WTC11 (cell line): ENCODE data around the gene PPDPF. TPM values are rescaled to one million over a fixed set of nuclear protein-coding genes. Genes with fewer than 3 reads are reported as not detected.

Experiments used
- ATAC-seq: fragments of 200-7000 bp; cut with Tn5 transposase; 2 replicates; pipeline ENCODE4 v1.10.0; 2021; ENCODE audit warnings: mild to moderate bottlenecking, moderate library complexity
- CTCF ChIA-PET: fragments of 300-600 bp; sonication (Branson Sonifier 250); formaldehyde crosslinking; loops from one replicate; lab custom pipeline; 2021; ENCODE audit warnings: antibody characterized with exemption; lab: Charles Lee
- POLR2A ChIA-PET: fragments of 350-600 bp; sonication (Branson Sonifier 250); formaldehyde crosslinking; loops from one replicate; lab custom pipeline; 2021; ENCODE audit warnings: antibody characterized with exemption; lab: Charles Lee
- DNase-seq: peaks from one replicate; pipeline ENCODE4 v3.0.0; 2021; ENCODE audit warnings: low spot score
- H3K27ac Mint-ChIP-seq: 2 replicates; pipeline ENCODE4 v1.8.0; 2021; ENCODE audit warnings: mixed read lengths
- H3K27me3 Mint-ChIP-seq: 2 replicates; pipeline ENCODE4 v1.8.0; 2021; ENCODE audit warnings: low read depth, mild to moderate bottlenecking, moderate library complexity, mixed read lengths
- H3K36me3 Mint-ChIP-seq: 2 replicates; pipeline ENCODE4 v1.8.0; 2021; ENCODE audit warnings: mixed read lengths
- H3K4me1 Mint-ChIP-seq: 2 replicates; pipeline ENCODE4 v1.8.0; 2022; ENCODE audit warnings: mixed read lengths
- H3K4me3 Mint-ChIP-seq: 2 replicates; pipeline ENCODE4 v1.8.0; 2021; ENCODE audit warnings: mild to moderate bottlenecking, moderate library complexity, mixed read lengths
- H3K9me3 Mint-ChIP-seq: 2 replicates; pipeline ENCODE4 v1.8.0; 2021; ENCODE audit warnings: mixed read lengths
- E2F1 ChIP-seq: sonication (generic); formaldehyde crosslinking; IDR thresholded peaks from 2 replicates; pipeline ENCODE4 v1.8.0; 2022; ENCODE audit warnings: mild to moderate bottlenecking, missing genetic modification reagents
- ELF4 ChIP-seq: sonication (generic); formaldehyde crosslinking; IDR thresholded peaks from 2 replicates; pipeline ENCODE4 v1.8.1; 2022; ENCODE audit warnings: low read depth, mild to moderate bottlenecking, moderate library complexity, missing genetic modification reagents
- ETV6 ChIP-seq: sonication (generic); formaldehyde crosslinking; IDR thresholded peaks from 2 replicates; pipeline ENCODE4 v1.8.1; 2022; ENCODE audit warnings: mild to moderate bottlenecking, missing genetic modification reagents
- GRHL2 ChIP-seq: fragments of 250-450 bp; sonication (Bioruptor Pico); IDR thresholded peaks from 2 replicates; pipeline ENCODE4 v1.8.0; 2022; ENCODE audit warnings: mild to moderate bottlenecking, moderate library complexity; ENCODE audit not compliant: insufficient replicate concordance, severe bottlenecking
- SMAD3 ChIP-seq: sonication (generic); formaldehyde crosslinking; IDR thresholded peaks from 2 replicates; pipeline ENCODE4 v1.8.0; 2022; ENCODE audit warnings: missing genetic modification reagents, mild to moderate bottlenecking, borderline replicate concordance
- TEAD4 ChIP-seq: sonication (generic); formaldehyde crosslinking; IDR thresholded peaks from 2 replicates; pipeline ENCODE4 v1.8.0; 2022; ENCODE audit warnings: mild to moderate bottlenecking, missing genetic modification reagents
- ZNF219 ChIP-seq: sonication (generic); formaldehyde crosslinking; IDR thresholded peaks from 2 replicates; pipeline ENCODE4 v1.8.0; 2023; ENCODE audit warnings: missing genetic modification reagents, mild to moderate bottlenecking, borderline replicate concordance
- ZNF425 ChIP-seq: fragments of 250-450 bp; sonication (Bioruptor Pico); conservative IDR thresholded peaks from 2 replicates; pipeline ENCODE4 v1.9.0; 2021; ENCODE audit warnings: mild to moderate bottlenecking
- ZSCAN18 ChIP-seq: fragments of 250-450 bp; sonication (Bioruptor Pico); IDR thresholded peaks from 2 replicates; pipeline ENCODE4 v2.1.2; 2022; ENCODE audit warnings: mild to moderate bottlenecking, moderate library complexity
- total RNA-seq: library from RNA; stranded (reverse); gene quantifications from 3 replicates; pipeline ENCODE4 v1.2.3, GENCODE V29; 2021
- TF ChIP-seq, protein P1 (sequence below): sonication (generic); formaldehyde crosslinking; IDR thresholded peaks from 2 replicates; pipeline ENCODE4 v1.8.0; 2022; ENCODE audit warnings: missing genetic modification reagents
- TF ChIP-seq, protein P2 (sequence below): sonication (generic); formaldehyde crosslinking; IDR thresholded peaks from 2 replicates; pipeline ENCODE4 v1.8.1; 2022; ENCODE audit warnings: mild to moderate bottlenecking, moderate library complexity, missing genetic modification reagents
- TF ChIP-seq, protein P3 (sequence below): fragments of 250-450 bp; sonication (Bioruptor Pico); IDR thresholded peaks from 2 replicates; pipeline ENCODE4 v1.9.0; 2021; ENCODE audit warnings: mild to moderate bottlenecking
- TF ChIP-seq, protein P4 (sequence below): fragments of 250-450 bp; sonication (Bioruptor Pico); IDR thresholded peaks from 2 replicates; pipeline ENCODE4 v1.9.0; 2021; ENCODE audit warnings: mild to moderate bottlenecking, borderline replicate concordance
- TF ChIP-seq, protein P5 (sequence below): sonication (generic); formaldehyde crosslinking; IDR thresholded peaks from 2 replicates; pipeline ENCODE4 v1.8.1; 2022; ENCODE audit warnings: mild to moderate bottlenecking, missing genetic modification reagents, moderate library complexity, borderline replicate concordance

Gene PPDPF
- total RNA-seq, 1 experiment from 2014 or later = 170 TPM

DNA sequence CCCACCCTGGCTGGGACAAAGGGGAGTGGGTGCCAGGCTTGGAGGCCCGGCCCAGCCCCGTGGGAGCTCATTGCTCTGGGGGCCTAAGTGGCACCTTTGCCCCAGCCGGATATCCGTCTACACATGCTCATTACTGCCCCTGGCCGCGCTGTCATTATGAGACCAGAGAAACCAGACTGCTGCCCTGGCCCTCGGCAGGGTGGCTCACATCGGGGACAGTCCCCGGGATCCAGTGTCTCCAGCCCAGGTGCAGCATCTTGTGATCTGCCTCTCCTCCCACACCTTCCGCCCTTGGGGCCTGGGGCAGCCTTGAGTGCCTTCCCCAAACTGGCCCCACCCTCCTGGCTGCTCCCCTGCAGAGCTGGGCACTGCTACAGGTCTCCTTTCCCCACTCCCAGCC is 22.1 kb downstream of the PPDPF start:
- Mint-ChIP-seq H3K27me3 (no peaks in the 10 kb centered on the region), H3K4me3 (no peak overlapping the region), H3K9me3 (no peaks in the 10 kb centered on the region), H3K36me3 (no peaks in the 10 kb centered on the region), H3K27ac (no peak overlapping the region), H3K4me1 (0 out of 2 replicates have a peak, but pooled peaks cover 4% of the 10 kb centered on the region)
- DNase-seq (no peak), ATAC-seq (no peak)
- ChIA-PET POLR2A (no interaction called here), CTCF (interaction anchor here (1.7 kb wide), 1 partner anchor 99 kb away, joined by 5 read pairs; no protein-coding TSS in a partner anchor)
- TF ChIP-seq, protein P1, sequence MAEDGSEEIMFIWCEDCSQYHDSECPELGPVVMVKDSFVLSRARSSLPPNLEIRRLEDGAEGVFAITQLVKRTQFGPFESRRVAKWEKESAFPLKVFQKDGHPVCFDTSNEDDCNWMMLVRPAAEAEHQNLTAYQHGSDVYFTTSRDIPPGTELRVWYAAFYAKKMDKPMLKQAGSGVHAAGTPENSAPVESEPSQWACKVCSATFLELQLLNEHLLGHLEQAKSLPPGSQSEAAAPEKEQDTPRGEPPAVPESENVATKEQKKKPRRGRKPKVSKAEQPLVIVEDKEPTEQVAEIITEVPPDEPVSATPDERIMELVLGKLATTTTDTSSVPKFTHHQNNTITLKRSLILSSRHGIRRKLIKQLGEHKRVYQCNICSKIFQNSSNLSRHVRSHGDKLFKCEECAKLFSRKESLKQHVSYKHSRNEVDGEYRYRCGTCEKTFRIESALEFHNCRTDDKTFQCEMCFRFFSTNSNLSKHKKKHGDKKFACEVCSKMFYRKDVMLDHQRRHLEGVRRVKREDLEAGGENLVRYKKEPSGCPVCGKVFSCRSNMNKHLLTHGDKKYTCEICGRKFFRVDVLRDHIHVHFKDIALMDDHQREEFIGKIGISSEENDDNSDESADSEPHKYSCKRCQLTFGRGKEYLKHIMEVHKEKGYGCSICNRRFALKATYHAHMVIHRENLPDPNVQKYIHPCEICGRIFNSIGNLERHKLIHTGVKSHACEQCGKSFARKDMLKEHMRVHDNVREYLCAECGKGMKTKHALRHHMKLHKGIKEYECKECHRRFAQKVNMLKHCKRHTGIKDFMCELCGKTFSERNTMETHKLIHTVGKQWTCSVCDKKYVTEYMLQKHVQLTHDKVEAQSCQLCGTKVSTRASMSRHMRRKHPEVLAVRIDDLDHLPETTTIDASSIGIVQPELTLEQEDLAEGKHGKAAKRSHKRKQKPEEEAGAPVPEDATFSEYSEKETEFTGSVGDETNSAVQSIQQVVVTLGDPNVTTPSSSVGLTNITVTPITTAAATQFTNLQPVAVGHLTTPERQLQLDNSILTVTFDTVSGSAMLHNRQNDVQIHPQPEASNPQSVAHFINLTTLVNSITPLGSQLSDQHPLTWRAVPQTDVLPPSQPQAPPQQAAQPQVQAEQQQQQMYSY (CRISPR knock-in tag) = no peak
- TF ChIP-seq, protein P2, sequence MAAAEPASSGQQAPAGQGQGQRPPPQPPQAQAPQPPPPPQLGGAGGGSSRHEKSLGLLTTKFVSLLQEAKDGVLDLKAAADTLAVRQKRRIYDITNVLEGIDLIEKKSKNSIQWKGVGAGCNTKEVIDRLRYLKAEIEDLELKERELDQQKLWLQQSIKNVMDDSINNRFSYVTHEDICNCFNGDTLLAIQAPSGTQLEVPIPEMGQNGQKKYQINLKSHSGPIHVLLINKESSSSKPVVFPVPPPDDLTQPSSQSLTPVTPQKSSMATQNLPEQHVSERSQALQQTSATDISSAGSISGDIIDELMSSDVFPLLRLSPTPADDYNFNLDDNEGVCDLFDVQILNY (CRISPR knock-in tag) = no peak
- TF ChIP-seq, protein P3, sequence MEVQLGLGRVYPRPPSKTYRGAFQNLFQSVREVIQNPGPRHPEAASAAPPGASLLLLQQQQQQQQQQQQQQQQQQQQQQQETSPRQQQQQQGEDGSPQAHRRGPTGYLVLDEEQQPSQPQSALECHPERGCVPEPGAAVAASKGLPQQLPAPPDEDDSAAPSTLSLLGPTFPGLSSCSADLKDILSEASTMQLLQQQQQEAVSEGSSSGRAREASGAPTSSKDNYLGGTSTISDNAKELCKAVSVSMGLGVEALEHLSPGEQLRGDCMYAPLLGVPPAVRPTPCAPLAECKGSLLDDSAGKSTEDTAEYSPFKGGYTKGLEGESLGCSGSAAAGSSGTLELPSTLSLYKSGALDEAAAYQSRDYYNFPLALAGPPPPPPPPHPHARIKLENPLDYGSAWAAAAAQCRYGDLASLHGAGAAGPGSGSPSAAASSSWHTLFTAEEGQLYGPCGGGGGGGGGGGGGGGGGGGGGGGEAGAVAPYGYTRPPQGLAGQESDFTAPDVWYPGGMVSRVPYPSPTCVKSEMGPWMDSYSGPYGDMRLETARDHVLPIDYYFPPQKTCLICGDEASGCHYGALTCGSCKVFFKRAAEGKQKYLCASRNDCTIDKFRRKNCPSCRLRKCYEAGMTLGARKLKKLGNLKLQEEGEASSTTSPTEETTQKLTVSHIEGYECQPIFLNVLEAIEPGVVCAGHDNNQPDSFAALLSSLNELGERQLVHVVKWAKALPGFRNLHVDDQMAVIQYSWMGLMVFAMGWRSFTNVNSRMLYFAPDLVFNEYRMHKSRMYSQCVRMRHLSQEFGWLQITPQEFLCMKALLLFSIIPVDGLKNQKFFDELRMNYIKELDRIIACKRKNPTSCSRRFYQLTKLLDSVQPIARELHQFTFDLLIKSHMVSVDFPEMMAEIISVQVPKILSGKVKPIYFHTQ (CRISPR knock-in tag) = no peak
- TF ChIP-seq, protein P4, sequence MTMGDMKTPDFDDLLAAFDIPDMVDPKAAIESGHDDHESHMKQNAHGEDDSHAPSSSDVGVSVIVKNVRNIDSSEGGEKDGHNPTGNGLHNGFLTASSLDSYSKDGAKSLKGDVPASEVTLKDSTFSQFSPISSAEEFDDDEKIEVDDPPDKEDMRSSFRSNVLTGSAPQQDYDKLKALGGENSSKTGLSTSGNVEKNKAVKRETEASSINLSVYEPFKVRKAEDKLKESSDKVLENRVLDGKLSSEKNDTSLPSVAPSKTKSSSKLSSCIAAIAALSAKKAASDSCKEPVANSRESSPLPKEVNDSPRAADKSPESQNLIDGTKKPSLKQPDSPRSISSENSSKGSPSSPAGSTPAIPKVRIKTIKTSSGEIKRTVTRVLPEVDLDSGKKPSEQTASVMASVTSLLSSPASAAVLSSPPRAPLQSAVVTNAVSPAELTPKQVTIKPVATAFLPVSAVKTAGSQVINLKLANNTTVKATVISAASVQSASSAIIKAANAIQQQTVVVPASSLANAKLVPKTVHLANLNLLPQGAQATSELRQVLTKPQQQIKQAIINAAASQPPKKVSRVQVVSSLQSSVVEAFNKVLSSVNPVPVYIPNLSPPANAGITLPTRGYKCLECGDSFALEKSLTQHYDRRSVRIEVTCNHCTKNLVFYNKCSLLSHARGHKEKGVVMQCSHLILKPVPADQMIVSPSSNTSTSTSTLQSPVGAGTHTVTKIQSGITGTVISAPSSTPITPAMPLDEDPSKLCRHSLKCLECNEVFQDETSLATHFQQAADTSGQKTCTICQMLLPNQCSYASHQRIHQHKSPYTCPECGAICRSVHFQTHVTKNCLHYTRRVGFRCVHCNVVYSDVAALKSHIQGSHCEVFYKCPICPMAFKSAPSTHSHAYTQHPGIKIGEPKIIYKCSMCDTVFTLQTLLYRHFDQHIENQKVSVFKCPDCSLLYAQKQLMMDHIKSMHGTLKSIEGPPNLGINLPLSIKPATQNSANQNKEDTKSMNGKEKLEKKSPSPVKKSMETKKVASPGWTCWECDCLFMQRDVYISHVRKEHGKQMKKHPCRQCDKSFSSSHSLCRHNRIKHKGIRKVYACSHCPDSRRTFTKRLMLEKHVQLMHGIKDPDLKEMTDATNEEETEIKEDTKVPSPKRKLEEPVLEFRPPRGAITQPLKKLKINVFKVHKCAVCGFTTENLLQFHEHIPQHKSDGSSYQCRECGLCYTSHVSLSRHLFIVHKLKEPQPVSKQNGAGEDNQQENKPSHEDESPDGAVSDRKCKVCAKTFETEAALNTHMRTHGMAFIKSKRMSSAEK (CRISPR knock-in tag) = no peak
- TF ChIP-seq ETV6 (CRISPR knock-in tag) (no peak), GRHL2 (CRISPR knock-in tag) (no peak), ZNF425 (CRISPR knock-in tag) (no peak), TEAD4 (CRISPR knock-in tag) (no peak), E2F1 (CRISPR knock-in tag) (no peak), ZSCAN18 (CRISPR knock-in tag) (no peak), ELF4 (CRISPR knock-in tag) (no peak), ZNF219 (no peak), SMAD3 (CRISPR knock-in tag) (no peak)
- TF ChIP-seq, protein P5, sequence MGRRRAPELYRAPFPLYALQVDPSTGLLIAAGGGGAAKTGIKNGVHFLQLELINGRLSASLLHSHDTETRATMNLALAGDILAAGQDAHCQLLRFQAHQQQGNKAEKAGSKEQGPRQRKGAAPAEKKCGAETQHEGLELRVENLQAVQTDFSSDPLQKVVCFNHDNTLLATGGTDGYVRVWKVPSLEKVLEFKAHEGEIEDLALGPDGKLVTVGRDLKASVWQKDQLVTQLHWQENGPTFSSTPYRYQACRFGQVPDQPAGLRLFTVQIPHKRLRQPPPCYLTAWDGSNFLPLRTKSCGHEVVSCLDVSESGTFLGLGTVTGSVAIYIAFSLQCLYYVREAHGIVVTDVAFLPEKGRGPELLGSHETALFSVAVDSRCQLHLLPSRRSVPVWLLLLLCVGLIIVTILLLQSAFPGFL (CRISPR knock-in tag) = no peak
